Sigmoid colon (tissue), 4 donors: ENCODE measurements around the gene SLC35G2.

ENCODE experiments used
- EP300 ChIP-seq, 4 donors: sonication (generic); formaldehyde crosslinking; IDR thresholded peaks; one replicate each; pipeline ENCODE4 v1.6.1; 2017; ENCODE audit warnings: antibody characterized with exemption in 4 of 4
- POLR2A ChIP-seq, 2 donors: fragments of 450-650 bp; IDR thresholded peaks; one replicate each; pipeline ENCODE4 v1.6.1; 2016; ENCODE audit warnings: antibody characterized with exemption in 2 of 2, mild to moderate bottlenecking in 2 of 2, moderate library complexity in 2 of 2
- TF ChIP-seq, protein P1 (sequence below), 4 experiments: fragments of 450-650 bp in 3 of 4; fragments of 200-600 bp in 1 of 4; IDR thresholded peaks; one replicate each; pipeline ENCODE4 v1.5.1; 2016 to 2019; ENCODE audit warnings: antibody characterized with exemption in 4 of 4, mild to moderate bottlenecking in 3 of 4, moderate library complexity in 2 of 4

DNA sequence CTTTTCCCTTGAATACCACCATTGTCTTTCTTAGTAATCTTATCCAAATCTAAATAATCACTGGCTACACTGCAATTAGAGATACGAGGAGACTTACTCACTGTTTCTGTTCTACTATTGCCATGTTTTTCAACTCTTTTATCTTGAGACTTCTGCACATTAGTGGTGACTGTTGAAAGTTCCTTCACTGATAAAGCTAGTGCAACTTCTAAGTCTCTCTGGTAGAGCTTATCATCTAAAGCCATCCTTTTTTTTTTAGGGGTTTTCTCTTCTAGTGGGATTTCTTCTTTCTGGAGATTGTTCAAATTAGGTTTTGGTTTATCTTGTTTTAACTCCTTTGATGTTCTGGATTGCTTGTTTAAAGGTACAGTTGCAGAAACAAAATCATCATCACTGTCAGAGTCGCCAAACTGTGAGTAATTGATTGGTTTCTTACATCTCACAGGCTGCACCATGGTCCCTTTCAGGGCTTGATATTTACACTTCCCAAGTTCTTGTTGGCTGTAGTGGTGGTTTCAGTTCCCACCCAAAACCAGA, 80.8 kb downstream of the SLC35G2 start:
- TF ChIP-seq, protein P1, sequence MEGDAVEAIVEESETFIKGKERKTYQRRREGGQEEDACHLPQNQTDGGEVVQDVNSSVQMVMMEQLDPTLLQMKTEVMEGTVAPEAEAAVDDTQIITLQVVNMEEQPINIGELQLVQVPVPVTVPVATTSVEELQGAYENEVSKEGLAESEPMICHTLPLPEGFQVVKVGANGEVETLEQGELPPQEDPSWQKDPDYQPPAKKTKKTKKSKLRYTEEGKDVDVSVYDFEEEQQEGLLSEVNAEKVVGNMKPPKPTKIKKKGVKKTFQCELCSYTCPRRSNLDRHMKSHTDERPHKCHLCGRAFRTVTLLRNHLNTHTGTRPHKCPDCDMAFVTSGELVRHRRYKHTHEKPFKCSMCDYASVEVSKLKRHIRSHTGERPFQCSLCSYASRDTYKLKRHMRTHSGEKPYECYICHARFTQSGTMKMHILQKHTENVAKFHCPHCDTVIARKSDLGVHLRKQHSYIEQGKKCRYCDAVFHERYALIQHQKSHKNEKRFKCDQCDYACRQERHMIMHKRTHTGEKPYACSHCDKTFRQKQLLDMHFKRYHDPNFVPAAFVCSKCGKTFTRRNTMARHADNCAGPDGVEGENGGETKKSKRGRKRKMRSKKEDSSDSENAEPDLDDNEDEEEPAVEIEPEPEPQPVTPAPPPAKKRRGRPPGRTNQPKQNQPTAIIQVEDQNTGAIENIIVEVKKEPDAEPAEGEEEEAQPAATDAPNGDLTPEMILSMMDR (IDR thresholded peaks at IDR 0.05): no peak
- TF ChIP-seq EP300 (IDR thresholded peaks at IDR 0.05) (no peak), POLR2A (IDR thresholded peaks at IDR 0.05) (no peak)
